Brain microvascular endothelial cell (primary cell): ENCODE results near the gene SLC19A3.
A peak's percentile ranks its signal among the peaks of the same experiment; 100 is the strongest.

Experiments
- DNase-seq: peaks from one replicate; pipeline ENCODE4 v3.0.0-alpha.2; 2020
- H3K27ac ChIP-seq: fragments of 250-450 bp; sonication (Bioruptor Pico); 2 replicates; pipeline ENCODE4 v1.5.1; 2020; ENCODE audit warnings: mild to moderate bottlenecking, moderate library complexity
- H3K27me3 ChIP-seq: fragments of 250-450 bp; sonication (Bioruptor Pico); replicated peaks from 2 replicates; pipeline ENCODE4 v1.5.1; 2020; ENCODE audit warnings: mild to moderate bottlenecking
- H3K36me3 ChIP-seq: fragments of 250-450 bp; sonication (Bioruptor Pico); replicated peaks from 2 replicates; pipeline ENCODE4 v1.5.1; 2020; ENCODE audit warnings: mild to moderate bottlenecking
- H3K4me3 ChIP-seq: 2 replicates; pipeline ENCODE4 v1.5.1; 2011; ENCODE audit warnings: low read depth, mild to moderate bottlenecking, control low read depth, low read length, moderate library complexity
- in situ Hi-C: cut with HindIII; loops from 2 replicates; pipeline ENCODE4 v1.10.0; 2017; ENCODE audit warnings: low sequenced_read_pairs, low pct_ligation_motif_present
- TF ChIP-seq, protein P1 (sequence below): IDR thresholded peaks from 2 replicates; pipeline ENCODE4 v1.5.1; 2011; ENCODE audit warnings: low read depth, mild to moderate bottlenecking, moderate library complexity, low read length, control low read depth, inconsistent platforms; ENCODE audit errors: missing control alignments

Gene SLC19A3

GRCh38 chr2:227665189-227665940 lies 52.5 kb downstream of the SLC19A3 start:
- TF ChIP-seq, protein P1, sequence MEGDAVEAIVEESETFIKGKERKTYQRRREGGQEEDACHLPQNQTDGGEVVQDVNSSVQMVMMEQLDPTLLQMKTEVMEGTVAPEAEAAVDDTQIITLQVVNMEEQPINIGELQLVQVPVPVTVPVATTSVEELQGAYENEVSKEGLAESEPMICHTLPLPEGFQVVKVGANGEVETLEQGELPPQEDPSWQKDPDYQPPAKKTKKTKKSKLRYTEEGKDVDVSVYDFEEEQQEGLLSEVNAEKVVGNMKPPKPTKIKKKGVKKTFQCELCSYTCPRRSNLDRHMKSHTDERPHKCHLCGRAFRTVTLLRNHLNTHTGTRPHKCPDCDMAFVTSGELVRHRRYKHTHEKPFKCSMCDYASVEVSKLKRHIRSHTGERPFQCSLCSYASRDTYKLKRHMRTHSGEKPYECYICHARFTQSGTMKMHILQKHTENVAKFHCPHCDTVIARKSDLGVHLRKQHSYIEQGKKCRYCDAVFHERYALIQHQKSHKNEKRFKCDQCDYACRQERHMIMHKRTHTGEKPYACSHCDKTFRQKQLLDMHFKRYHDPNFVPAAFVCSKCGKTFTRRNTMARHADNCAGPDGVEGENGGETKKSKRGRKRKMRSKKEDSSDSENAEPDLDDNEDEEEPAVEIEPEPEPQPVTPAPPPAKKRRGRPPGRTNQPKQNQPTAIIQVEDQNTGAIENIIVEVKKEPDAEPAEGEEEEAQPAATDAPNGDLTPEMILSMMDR: no peak

DNA sequence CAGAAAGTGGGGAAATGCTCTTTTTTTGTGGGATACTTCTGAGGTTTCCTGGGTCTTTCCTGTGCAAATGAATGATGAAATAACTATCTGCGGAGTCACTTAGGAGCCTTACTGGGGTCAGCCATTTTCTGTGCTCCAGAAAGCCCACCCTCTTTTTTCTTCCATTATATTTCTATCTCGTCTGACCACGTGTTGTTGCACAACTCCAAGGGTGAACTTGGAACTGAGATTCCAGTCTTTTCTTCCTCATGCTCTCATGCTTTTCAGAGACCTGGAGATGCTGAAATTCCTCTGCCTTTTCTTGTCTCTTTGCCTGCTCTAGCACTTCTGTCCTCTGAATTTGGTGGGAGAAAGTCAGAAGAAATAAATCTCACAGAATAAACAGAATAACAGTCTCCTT lies 56.0 kb downstream of the SLC19A3 start:
- TF ChIP-seq, protein P1: no peak

More at GRCh38 chr2:227665189-227665940, 52.5 kb downstream of the SLC19A3 start:
- Histone ChIP-seq H3K27ac (no peak overlapping the region), H3K27me3 (no peaks in the 10 kb centered on the region), H3K4me3 (no peak overlapping the region), H3K36me3 (no peaks in the 10 kb centered on the region)
- in situ Hi-C loops: no loop called here
- no peak for DNase-seq

GRCh38 chr2:227661025-227661649 lies 56.7 kb downstream of the SLC19A3 start:
- Histone ChIP-seq H3K27me3 (no peaks in the 10 kb centered on the region), H3K36me3 (no peaks in the 10 kb centered on the region), H3K27ac (no peak overlapping the region), H3K4me3 (no peak overlapping the region)
- DNase-seq: no peak
- in situ Hi-C loops: no loop called here
- TF ChIP-seq, protein P1: no peak

More for the DNA sequence above, 56.0 kb downstream of the SLC19A3 start:
- H3K27ac ChIP-seq: no peak overlapping the region
- no peak overlapping the region for H3K4me3 ChIP-seq
- DNase-seq: no peak
- no peaks in the 10 kb centered on the region for H3K27me3 ChIP-seq
- no peaks in the 10 kb centered on the region for H3K36me3 ChIP-seq
- in situ Hi-C loops: no loop called here

DNA sequence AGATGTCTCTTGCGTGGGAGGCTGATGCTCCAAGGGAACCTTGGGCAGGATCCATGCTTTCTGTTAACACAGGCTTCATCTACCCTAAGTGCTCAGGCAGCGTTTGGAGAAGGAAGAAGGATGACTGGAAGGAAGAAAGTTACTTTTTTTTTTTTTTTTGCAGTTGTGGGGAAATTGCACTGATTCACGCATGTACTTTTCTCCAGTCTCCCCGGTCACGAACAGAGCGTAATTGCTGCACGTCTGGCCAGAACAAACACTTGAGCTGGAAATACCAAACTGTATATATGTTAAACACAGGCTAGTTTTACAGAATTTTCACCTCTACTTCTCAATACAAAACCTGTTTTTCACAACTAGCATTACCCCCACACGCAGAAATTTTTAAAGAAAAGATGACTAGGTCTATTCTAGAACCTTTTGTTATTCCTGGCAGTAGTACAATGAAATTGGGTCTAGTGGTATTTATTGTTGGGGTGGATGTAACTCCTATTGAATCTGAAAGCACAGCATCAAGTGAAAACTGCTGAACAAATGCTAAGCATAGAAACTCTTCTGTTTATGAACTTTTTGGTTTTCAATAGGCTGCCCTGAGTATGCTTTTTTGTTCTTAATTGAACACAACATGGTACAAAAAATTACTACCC lies 60.5 kb downstream of the SLC19A3 start:
- Histone ChIP-seq H3K27me3 (no peaks in the 10 kb centered on the region), H3K27ac (peak overlapping the region; percentile 55), H3K36me3 (no peaks in the 10 kb centered on the region), H3K4me3 (no peak overlapping the region)
- in situ Hi-C loops: no loop called here
- DNase-seq: peak; percentile 70
- TF ChIP-seq, protein P1: no peak

DNA sequence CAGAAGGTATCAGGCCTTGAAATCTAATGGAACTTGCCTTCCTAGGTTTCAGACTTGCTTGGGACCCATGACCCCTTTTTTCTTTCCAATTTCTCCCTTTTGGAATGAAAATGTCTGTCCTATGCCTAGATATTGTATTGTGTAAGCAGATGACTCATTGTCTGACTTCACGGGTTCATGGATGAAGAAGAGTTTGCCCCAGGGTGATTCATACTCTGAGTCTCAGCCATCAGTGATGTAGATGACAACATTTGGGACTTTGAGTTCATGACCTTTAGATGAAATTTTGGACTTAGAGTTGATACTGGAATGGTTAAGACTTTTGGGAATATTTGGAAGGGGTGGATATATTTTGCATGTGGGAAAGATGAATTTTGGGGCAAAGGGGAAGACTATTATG lies 62.4 kb downstream of the SLC19A3 start:
- Histone ChIP-seq H3K36me3 (no peaks in the 10 kb centered on the region), H3K4me3 (no peak overlapping the region), H3K27ac (peak overlapping the region; percentile 77), H3K27me3 (no peaks in the 10 kb centered on the region)
- peak; percentile 94 for DNase-seq
- TF ChIP-seq, protein P1: no peak
- in situ Hi-C loops: no loop called here
